Neural progenitor cell (in vitro differentiated cells): ENCODE data around the gene MPPE1. TPM values are rescaled to one million over a fixed set of nuclear protein-coding genes. Genes with fewer than 3 reads are reported as not detected.
"Not testable (repeated sequence)": the region's sequence is repeated elsewhere in the genome, so short reads cannot be mapped to it uniquely, and the experiment has no call there.

Experiments used
- DNase-seq: peaks from one replicate; pipeline ENCODE4 v3.0.0-alpha.2; 2016; ENCODE audit warnings: low spot score
- H2AFZ ChIP-seq: fragments of 200-600 bp; sonication (generic); replicated peaks from 2 replicates; pipeline ENCODE4 v1.6.1; 2016; ENCODE audit warnings: antibody characterized with exemption
- H3F3A ChIP-seq: fragments of 200-600 bp; sonication (generic); 2 replicates; pipeline ENCODE4 v1.6.1; 2016; ENCODE audit warnings: antibody characterized with exemption, low read depth
- H3K27ac ChIP-seq: fragments of 200-600 bp; sonication (generic); 2 replicates; pipeline ENCODE4 v1.5.1; 2016; ENCODE audit warnings: mild to moderate bottlenecking
- H3K27me3 ChIP-seq: fragments of 200-600 bp; sonication (generic); 2 replicates; pipeline ENCODE4 v1.6.1; 2016; ENCODE audit warnings: mild to moderate bottlenecking, moderate library complexity
- H3K36me3 ChIP-seq: fragments of 200-600 bp; sonication (generic); 2 replicates; pipeline ENCODE4 v1.5.1; 2016
- H3K4me1 ChIP-seq: fragments of 200-600 bp; sonication (generic); 2 replicates; pipeline ENCODE4 v1.6.1; 2016; ENCODE audit warnings: mixed run types
- H3K4me2 ChIP-seq: fragments of 200-600 bp; sonication (generic); 2 replicates; pipeline ENCODE4 v1.6.1; 2016
- H3K4me3 ChIP-seq: fragments of 200-600 bp; sonication (generic); 2 replicates; pipeline ENCODE4 v1.5.1; 2016
- H3K79me2 ChIP-seq: fragments of 200-600 bp; sonication (generic); 2 replicates; pipeline ENCODE4 v1.6.1; 2016; ENCODE audit warnings: low read depth
- H3K9ac ChIP-seq: fragments of 200-600 bp; sonication (generic); 2 replicates; pipeline ENCODE4 v1.6.1; 2016
- H3K9me3 ChIP-seq: fragments of 200-600 bp; sonication (generic); 2 replicates; pipeline ENCODE4 v1.5.1; 2016; ENCODE audit warnings: low read depth
- H4K20me1 ChIP-seq: fragments of 200-600 bp; sonication (generic); 2 replicates; pipeline ENCODE4 v1.6.1; 2016; ENCODE audit warnings: low read depth
- H3K27ac Mint-ChIP-seq: 3 replicates; pipeline ENCODE4 v1.8.0; 2021; ENCODE audit warnings: mixed read lengths
- H3K27me3 Mint-ChIP-seq: 2 replicates; pipeline ENCODE4 v1.8.0; 2022; ENCODE audit warnings: low read depth, mild to moderate bottlenecking, inconsistent platforms, moderate library complexity, mixed read lengths; ENCODE audit not compliant: insufficient read depth
- H3K36me3 Mint-ChIP-seq: 3 replicates; pipeline ENCODE4 v1.8.0; 2021; ENCODE audit warnings: mixed read lengths
- H3K4me1 Mint-ChIP-seq: 3 replicates; pipeline ENCODE4 v1.8.0; 2021; ENCODE audit warnings: mixed read lengths
- H3K4me3 Mint-ChIP-seq: 3 replicates; pipeline ENCODE4 v1.8.0; 2021; ENCODE audit warnings: mild to moderate bottlenecking, moderate library complexity, mixed read lengths
- H3K9me3 Mint-ChIP-seq: 3 replicates; pipeline ENCODE4 v1.8.0; 2020; ENCODE audit warnings: mixed read lengths
- CTCF ChIP-seq: fragments of 200-600 bp; sonication (generic); IDR thresholded peaks from 2 replicates; pipeline ENCODE4 v1.5.1; 2017; ENCODE audit warnings: antibody characterized with exemption, mild to moderate bottlenecking
- EZH2 ChIP-seq: fragments of 200-600 bp; sonication (generic); IDR thresholded peaks from 2 replicates; pipeline ENCODE4 v1.6.1; 2017; ENCODE audit warnings: antibody characterized with exemption, mild to moderate bottlenecking, moderate library complexity
- EZH2phosphoT487 ChIP-seq: fragments of 200-600 bp; sonication (generic); IDR thresholded peaks from 2 replicates; pipeline ENCODE4 v1.6.1; 2017; ENCODE audit warnings: antibody characterized with exemption
- total RNA-seq: library from RNA; depleted of rRNA; stranded (reverse); fragments of >200 nt; gene quantifications from 2 replicates; pipeline ENCODE4 v1.2.3, GENCODE V29; 2015; ENCODE audit warnings: low replicate concordance

The MPPE1 gene
- total RNA-seq, 1 donor from 2014 or later, result 17.3 TPM

DNA sequence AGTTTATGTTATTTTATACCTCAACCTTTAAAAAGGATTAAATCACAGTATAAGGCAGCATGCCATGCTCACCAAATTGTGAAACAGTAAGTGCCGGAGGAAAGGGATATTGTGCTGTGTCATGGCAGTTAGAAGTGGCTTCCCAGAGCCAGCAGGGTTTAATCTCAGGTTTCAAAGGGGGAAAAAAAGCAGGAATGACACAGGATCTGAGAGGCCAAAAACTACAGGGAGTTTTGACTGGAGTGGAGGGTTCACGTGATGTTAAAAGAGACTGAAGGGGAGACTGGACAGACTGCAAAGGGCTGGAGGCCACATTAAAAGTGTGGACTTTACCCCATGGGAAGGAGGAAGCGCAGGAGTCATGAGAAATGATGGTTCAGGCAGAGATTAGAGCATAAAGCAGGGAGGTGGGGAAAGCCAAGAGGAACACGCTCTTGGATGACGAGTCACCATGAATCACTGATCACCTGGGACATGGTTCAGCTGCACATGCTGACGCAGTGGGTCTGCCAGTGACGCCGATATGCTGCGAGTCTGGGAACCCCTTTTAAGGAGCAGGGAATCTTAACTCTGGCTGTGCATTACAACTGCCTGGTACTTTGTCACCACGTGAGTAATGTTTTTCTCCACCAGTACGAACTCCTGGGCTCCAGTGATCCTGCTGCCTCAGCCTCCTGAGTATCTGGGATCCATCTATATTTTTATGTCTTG, 50.8 kb downstream of the MPPE1 start:
- Histone ChIP-seq H3K4me1 (peaks cover 19% of the 10 kb centered on the region), H3K36me3 (no peaks in the 10 kb centered on the region), H3K9me3 (no peaks in the 10 kb centered on the region), H4K20me1 (peaks cover 15% of the 10 kb centered on the region), H3K9ac (no peak overlapping the region), H3F3A (peaks cover 12% of the 10 kb centered on the region), H2AFZ (no peak overlapping the region), H3K27me3 (no peaks in the 10 kb centered on the region), H3K4me2 (peak overlapping the region; percentile 50), H3K79me2 (peaks cover 25% of the 10 kb centered on the region), H3K4me3 (peak overlapping the region; percentile 3), H3K27ac (peak overlapping the region; percentile 60)
- TF ChIP-seq EZH2 (no peak), CTCF (no peak), EZH2phosphoT487 (no peak)
- peak overlapping the region; percentile 51 for H3K4me3 Mint-ChIP-seq
- H3K27me3 Mint-ChIP-seq, result peaks cover 7% of the 10 kb centered on the region
- no peaks in the 10 kb centered on the region for H3K9me3 Mint-ChIP-seq
- no peaks in the 10 kb centered on the region for H3K36me3 Mint-ChIP-seq
- peak overlapping the region; percentile 61 for H3K27ac Mint-ChIP-seq
- peak; percentile 73 for DNase-seq
- H3K4me1 Mint-ChIP-seq, result peaks cover 39% of the 10 kb centered on the region

DNA sequence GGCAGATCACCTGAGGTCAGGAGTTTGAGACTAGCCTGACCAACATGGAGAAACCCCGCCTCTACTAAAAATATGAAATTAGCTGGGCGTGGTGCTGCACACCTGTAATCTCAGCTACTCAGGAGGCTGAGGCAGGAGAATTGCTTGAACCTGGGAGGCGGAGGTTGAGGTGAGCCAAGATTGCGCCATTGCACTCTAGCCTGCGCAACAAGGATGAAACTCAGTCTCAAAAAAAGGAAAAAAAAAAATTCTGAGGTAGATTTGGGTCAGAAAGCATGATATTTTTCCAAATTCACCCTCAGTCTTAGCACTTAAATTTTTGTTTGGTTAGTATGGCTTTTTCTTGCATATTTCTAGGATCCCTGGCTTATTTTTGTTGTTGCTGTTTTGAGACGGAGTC, 53.6 kb downstream of the MPPE1 start:
- H3F3A ChIP-seq, result peaks cover 26% of the 10 kb centered on the region
- peaks cover 37% of the 10 kb centered on the region for H3K79me2 ChIP-seq
- H3K36me3 Mint-ChIP-seq, H3K4me3 ChIP-seq, H3K27me3 Mint-ChIP-seq, H3K9ac ChIP-seq, H3K27me3 ChIP-seq, H3K4me3 Mint-ChIP-seq, H3K9me3 ChIP-seq, DNase-seq, H2AFZ ChIP-seq, H3K9me3 Mint-ChIP-seq, H3K27ac Mint-ChIP-seq, H3K4me2 ChIP-seq, H3K27ac ChIP-seq, H3K36me3 ChIP-seq: not testable (repeated sequence)
- peaks cover 18% of the 10 kb centered on the region for H4K20me1 ChIP-seq
- H3K4me1 Mint-ChIP-seq, result peaks cover 56% of the 10 kb centered on the region
- peaks cover 31% of the 10 kb centered on the region for H3K4me1 ChIP-seq

- Mint-ChIP-seq H3K4me3 (peak overlapping the region; percentile 100), H3K9me3 (no peaks in the 10 kb centered on the region), H3K27me3 (peaks cover 2% of the 10 kb centered on the region), H3K36me3 (peaks cover 2% of the 10 kb centered on the region), H3K4me1 (peaks cover 39% of the 10 kb centered on the region), H3K27ac (peak overlapping the region; percentile 98)
- DNase-seq, result peak; percentile 51
- peaks cover 26% of the 10 kb centered on the region for H3F3A ChIP-seq
- peak overlapping the region; percentile 91 for H3K27ac ChIP-seq
- TF ChIP-seq CTCF (no peak), EZH2phosphoT487 (no peak), EZH2 (no peak)
- H3K27me3 ChIP-seq, result no peaks in the 10 kb centered on the region
- H3K4me3 ChIP-seq, result peak overlapping the region; percentile 99
- peaks cover 37% of the 10 kb centered on the region for H3K79me2 ChIP-seq
- H3K9ac ChIP-seq, result peak overlapping the region; percentile 96
- peaks cover 18% of the 10 kb centered on the region for H4K20me1 ChIP-seq
- peaks cover 22% of the 10 kb centered on the region for H3K4me1 ChIP-seq
- peak overlapping the region; percentile 98 for H3K4me2 ChIP-seq
- no peaks in the 10 kb centered on the region for H3K36me3 ChIP-seq
- no peaks in the 10 kb centered on the region for H3K9me3 ChIP-seq
- peak overlapping the region; percentile 80 for H2AFZ ChIP-seq
Observed at GRCh38 chr18:11851806-11852337, 56.2 kb downstream of the MPPE1 start.
